HepG2 (cell line): ENCODE data around the gene NARS2. TPM values are rescaled to one million over a fixed set of nuclear protein-coding genes. Genes with fewer than 3 reads are reported as not detected.

ENCODE experiments used
- DPF2 ChIP-seq: sonication (generic); formaldehyde crosslinking; IDR thresholded peaks from 2 replicates; pipeline ENCODE4 v1.4.0; 2020; ENCODE audit warnings: mild to moderate bottlenecking, low read depth, missing genetic modification reagents, borderline replicate concordance
- FOXP1 ChIP-seq, 2 experiments: fragments of 450-650 bp in 1 of 2; IDR thresholded peaks; 2 replicates each; pipeline ENCODE4 v1.6.1; 2017 to 2018; ENCODE audit warnings: antibody characterized with exemption in 1 of 2
- HDAC2 ChIP-seq: sonication (generic); formaldehyde crosslinking; IDR thresholded peaks from 2 replicates; pipeline ENCODE4 v1.4.0; 2020; ENCODE audit warnings: missing genetic modification reagents
- HHEX ChIP-seq: IDR thresholded peaks from 2 replicates; pipeline ENCODE4 v1.6.1; 2016; ENCODE audit warnings: control low read depth
- HIC2 ChIP-seq: sonication (generic); formaldehyde crosslinking; IDR thresholded peaks from 2 replicates; pipeline ENCODE4 v1.9.0; 2022; ENCODE audit warnings: low read depth, missing genetic modification reagents
- KDM1A ChIP-seq: IDR thresholded peaks from 2 replicates; pipeline ENCODE4 v1.6.1; 2016; ENCODE audit warnings: missing compliant biosample characterization
- KLF9 ChIP-seq: IDR thresholded peaks from 2 replicates; pipeline ENCODE4 v1.6.1; 2016; ENCODE audit warnings: low read depth
- NFIB ChIP-seq: sonication (generic); formaldehyde crosslinking; IDR thresholded peaks from 2 replicates; pipeline ENCODE4 v1.9.0; 2021; ENCODE audit warnings: missing genetic modification reagents, mild to moderate bottlenecking, borderline replicate concordance
- SRSF1 ChIP-seq: fragments of 200-400 bp; formaldehyde crosslinking; optimal IDR thresholded peaks from 2 replicates; pipeline ENCODE3; 2017; ENCODE audit warnings: mild to moderate bottlenecking, low read depth, low read length, moderate library complexity
- TAF1 ChIP-seq: sonication (generic); formaldehyde crosslinking; IDR thresholded peaks from 2 replicates; pipeline ENCODE4 v1.4.0; 2020; ENCODE audit warnings: missing genetic modification reagents
- TRIM24 ChIP-seq: sonication (generic); formaldehyde crosslinking; IDR thresholded peaks from 2 replicates; pipeline ENCODE4 v1.8.0; 2022; ENCODE audit warnings: mild to moderate bottlenecking, missing genetic modification reagents
- ZBTB2 ChIP-seq: sonication (generic); formaldehyde crosslinking; IDR thresholded peaks from 2 replicates; pipeline ENCODE4 v1.8.0; 2022; ENCODE audit warnings: low read depth, missing genetic modification reagents
- ZBTB20 ChIP-seq: sonication (generic); formaldehyde crosslinking; IDR thresholded peaks from 2 replicates; pipeline ENCODE4 v1.8.1; 2023; ENCODE audit warnings: missing genetic modification reagents, low read depth, mild to moderate bottlenecking, borderline replicate concordance
- ZFAT ChIP-seq: sonication (generic); formaldehyde crosslinking; conservative IDR thresholded peaks from 2 replicates; pipeline ENCODE4 v1.8.1; 2023; ENCODE audit warnings: missing genetic modification reagents, inconsistent platforms
- ZNF224 ChIP-seq: sonication (generic); formaldehyde crosslinking; IDR thresholded peaks from 2 replicates; pipeline ENCODE4 v1.5.0; 2020; ENCODE audit warnings: mild to moderate bottlenecking, missing genetic modification reagents
- ZNF34 ChIP-seq: sonication (generic); formaldehyde crosslinking; IDR thresholded peaks from 2 replicates; pipeline ENCODE4 v1.4.0; 2020; ENCODE audit warnings: mild to moderate bottlenecking, missing genetic modification reagents, borderline replicate concordance
- ZNF619 ChIP-seq: sonication (generic); formaldehyde crosslinking; IDR thresholded peaks from 2 replicates; pipeline ENCODE4 v1.4.0; 2020; ENCODE audit warnings: mild to moderate bottlenecking, missing genetic modification reagents
- polyA plus RNA-seq, 8 experiments: library from polyadenylated mRNA; depleted of rRNA in 3 of 8; stranded (reverse) in 7 of 8; unstranded in 1 of 8; fragments of >200 nt; fragmentation: Illumina TruSeq in 4 of 8; extraction: Trizol in 4 of 8; gene quantifications; 2 replicates each; pipeline versions ENCODE4 v1.2.1 to v1.2.3, GENCODE V29; 2011 to 2016; ENCODE audit warnings: low read depth in 4 of 8, missing spikeins in 1 of 8, mixed read lengths in 1 of 8; ENCODE audit not compliant: insufficient read depth in 1 of 8
- total RNA-seq, 5 experiments: library from RNA; depleted of rRNA; stranded (reverse); fragments of >200 nt; fragmentation: Illumina TruSeq; extraction: Trizol; gene quantifications; 2 replicates each; pipeline ENCODE4 v1.2.3, GENCODE V29; 2016; ENCODE audit warnings: low read depth in 1 of 5
- TF ChIP-seq, protein P1 (sequence below), 2 experiments: sonication (generic) in 1 of 2; formaldehyde crosslinking in 1 of 2; IDR thresholded peaks; 2 replicates each; pipeline versions ENCODE4 v1.4.0 to v1.6.1; 2016 to 2020; ENCODE audit warnings: borderline replicate concordance in 1 of 2, low read depth in 1 of 2, mild to moderate bottlenecking in 1 of 2, missing genetic modification reagents in 1 of 2

The NARS2 gene
- total and polyA plus RNA-seq, 2 of the 13 experiments (the other 11 are each of a cell fraction or from before 2014, with no cell fraction given), result 45.9 to 65.0 TPM

DNA sequence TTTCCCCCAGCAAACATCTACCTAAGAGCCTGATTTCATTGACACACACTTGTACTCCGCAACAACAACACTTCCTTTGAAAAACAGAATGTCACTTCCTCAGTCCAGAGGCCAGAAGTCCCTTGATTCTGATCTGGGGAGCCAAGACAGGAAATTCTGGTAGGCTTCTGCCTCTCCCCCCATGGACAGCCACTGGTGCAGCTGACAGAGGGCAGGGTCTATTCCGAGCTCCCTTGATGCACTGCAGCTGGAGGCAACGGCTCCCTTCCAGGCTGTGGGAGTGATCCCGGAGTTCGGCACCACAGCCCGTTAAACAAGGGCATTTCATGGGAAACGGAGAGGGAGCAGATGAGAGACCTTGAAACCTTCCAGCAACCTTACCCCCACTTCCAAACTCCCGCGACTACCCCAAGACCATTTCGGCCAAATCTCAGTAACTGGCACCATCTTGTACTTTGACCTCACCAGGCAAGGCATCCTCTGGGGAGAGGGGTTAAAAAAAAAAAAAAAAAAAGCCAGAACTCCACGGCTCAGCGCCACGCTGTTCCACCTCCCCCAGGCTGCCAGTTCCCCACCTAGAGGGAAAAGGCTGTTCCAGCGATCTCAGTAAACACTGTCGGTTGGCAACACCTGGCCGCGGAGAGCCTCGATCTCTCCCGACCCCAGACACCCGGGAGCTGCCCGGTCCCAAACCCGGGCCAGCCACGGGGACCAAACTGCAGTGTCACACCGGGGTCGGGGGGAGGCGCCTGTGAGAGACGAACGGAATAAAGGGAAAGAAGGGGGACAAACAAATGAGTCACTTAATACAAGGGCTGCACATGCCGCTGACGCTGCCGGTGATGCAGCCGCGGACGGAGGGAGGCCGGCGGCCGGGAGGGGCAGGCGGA, 158.1 kb downstream of the NARS2 start (continued):
- 0 out of 2 replicates have a peak, but pooled peaks have one; percentile 3 for TF ChIP-seq KDM1A (CRISPR knock-in tag)
- TF ChIP-seq FOXP1 (IDR thresholded peaks at IDR 0.05), result no peak
- 0 out of 2 replicates have a peak, but pooled peaks have one; percentile 24 for TF ChIP-seq FOXP1 (CRISPR knock-in tag; IDR thresholded peaks at IDR 0.05)
- peak; percentile 47; the same call in 1 of the 2 replicates for TF ChIP-seq TAF1 (CRISPR knock-in tag)
- peak; percentile 36; the same call in 1 of the 2 replicates for TF ChIP-seq HDAC2 (CRISPR knock-in tag)
- no peak for TF ChIP-seq ZNF34
- TF ChIP-seq ZBTB2, result peak; percentile 79
- peak; percentile 57 for TF ChIP-seq SRSF1
- no peak for TF ChIP-seq NFIB (CRISPR knock-in tag)
- no peak for TF ChIP-seq HHEX (CRISPR knock-in tag)
- TF ChIP-seq TRIM24 (CRISPR knock-in tag), result no peak
- TF ChIP-seq DPF2 (CRISPR knock-in tag), result 0 out of 2 replicates have a peak, but pooled peaks have one; percentile 0
- peak; percentile 48; the same call in 1 of the 2 replicates for TF ChIP-seq ZBTB20 (CRISPR knock-in tag)
- no peak for TF ChIP-seq ZFAT
- no peak for TF ChIP-seq HIC2 (CRISPR knock-in tag)
- TF ChIP-seq, protein P1, sequence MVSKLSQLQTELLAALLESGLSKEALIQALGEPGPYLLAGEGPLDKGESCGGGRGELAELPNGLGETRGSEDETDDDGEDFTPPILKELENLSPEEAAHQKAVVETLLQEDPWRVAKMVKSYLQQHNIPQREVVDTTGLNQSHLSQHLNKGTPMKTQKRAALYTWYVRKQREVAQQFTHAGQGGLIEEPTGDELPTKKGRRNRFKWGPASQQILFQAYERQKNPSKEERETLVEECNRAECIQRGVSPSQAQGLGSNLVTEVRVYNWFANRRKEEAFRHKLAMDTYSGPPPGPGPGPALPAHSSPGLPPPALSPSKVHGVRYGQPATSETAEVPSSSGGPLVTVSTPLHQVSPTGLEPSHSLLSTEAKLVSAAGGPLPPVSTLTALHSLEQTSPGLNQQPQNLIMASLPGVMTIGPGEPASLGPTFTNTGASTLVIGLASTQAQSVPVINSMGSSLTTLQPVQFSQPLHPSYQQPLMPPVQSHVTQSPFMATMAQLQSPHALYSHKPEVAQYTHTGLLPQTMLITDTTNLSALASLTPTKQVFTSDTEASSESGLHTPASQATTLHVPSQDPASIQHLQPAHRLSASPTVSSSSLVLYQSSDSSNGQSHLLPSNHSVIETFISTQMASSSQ (IDR thresholded peaks at IDR 0.05; ENCODE audit: low read depth), result no peak
- TF ChIP-seq, protein P1 (CRISPR knock-in tag; IDR thresholded peaks at IDR 0.05; ENCODE audit: borderline replicate concordance), result peak; percentile 17; the same call in 1 of the 2 replicates
- peak; percentile 21; the same call in 1 of the 2 replicates for TF ChIP-seq ZNF619 (CRISPR knock-in tag)
- TF ChIP-seq ZNF224 (CRISPR knock-in tag), result 0 out of 2 replicates have a peak, but pooled peaks have one; percentile 45
- no peak for TF ChIP-seq KLF9
